ENCODE measurements around the gene RSAD1.

The RSAD1 gene

DNA sequence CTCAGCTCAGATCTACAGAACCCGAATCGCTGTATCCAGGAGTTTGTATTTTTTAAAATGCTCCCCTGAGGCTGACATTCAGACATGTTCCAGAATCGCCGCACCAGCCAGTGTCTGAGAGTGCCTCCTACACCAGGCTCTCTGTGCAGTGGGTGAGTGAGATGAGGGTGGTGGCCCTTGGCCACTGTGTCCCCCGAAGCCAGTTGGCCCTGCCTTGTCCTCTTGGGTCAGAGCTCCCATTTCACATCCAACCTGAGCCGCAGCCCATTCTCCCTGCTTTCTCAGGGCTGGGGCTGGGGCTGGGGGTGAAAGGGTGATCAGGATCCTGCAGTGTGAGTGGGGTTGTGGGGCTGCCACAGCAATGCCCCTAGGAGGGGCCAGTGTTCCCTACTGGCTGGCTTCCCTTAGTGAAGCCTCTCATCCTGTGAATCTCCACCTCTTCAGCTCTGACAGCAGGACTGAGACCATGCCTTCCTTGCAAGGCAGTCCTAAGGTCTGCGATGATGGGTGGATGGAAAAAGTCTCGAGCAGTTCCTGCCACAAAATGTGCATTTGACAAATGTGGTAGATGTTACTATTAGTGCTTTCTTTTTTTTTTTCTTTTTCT, 16.7 kb downstream of the RSAD1 start:
- DNase-seq (ENCODE audit: low read depth): no peak

DNA sequence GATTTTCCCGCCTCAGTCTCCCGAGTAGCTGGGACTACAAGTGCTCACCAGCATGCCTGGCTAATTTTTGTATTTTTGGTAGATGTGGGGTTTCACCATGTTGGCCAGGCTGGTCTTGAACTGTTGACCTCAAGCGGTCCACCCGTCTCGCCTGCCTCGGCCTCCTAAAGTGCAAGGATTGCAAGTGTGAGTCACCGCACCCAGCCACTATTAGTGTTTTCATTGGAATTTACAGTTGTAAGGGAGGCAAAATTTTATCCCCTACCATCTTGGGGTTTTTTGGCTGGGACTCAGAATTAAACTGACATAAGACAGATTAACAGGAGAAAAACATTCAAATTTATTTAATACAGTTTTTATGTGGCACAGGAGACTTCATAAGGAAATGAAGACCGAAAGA, 17.3 kb downstream of the RSAD1 start:
- DNase-seq (ENCODE audit: low read depth): no peak

DNA sequence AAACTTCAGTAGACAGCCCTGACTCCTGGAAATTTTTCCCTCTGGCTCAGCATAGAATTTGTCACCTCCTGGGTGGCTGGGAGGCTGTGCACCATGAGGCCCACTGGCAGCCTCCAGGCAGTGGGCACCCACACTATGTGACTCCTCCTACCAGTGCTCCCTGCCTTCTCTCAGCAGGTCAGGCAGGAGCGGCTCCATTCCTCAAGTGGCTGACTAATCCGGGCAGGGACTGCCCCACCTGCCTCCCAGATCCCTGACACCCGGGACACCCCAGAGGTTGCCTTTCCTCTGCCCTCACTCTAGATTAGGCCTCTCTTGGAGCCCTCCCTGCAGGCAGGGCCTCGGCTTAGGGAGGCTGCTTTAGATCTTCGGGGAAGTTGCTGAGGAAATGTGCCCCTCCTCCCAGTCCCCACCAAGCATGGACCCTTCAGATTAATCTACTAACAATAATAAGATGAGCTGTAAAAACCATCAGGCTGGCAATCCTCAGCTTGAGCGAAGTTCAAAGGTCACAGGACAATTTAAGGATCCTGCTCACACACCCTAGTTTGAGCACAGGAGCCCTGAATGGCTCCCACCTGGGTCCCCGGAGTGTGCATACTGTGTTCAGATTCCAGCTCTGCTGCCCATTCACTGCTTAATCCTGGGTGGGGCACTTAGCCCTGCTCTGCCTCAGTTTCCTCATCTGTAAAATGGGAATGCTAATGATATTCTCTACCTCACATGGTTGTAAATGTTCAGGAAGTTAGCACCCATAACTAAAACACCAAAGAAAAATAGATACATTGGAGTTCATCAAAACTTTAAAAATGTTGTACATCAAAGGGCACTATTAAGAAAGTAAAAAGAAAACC, 19.6 kb downstream of the RSAD1 start:
- no peak for DNase-seq (ENCODE audit: low read depth)

DNA sequence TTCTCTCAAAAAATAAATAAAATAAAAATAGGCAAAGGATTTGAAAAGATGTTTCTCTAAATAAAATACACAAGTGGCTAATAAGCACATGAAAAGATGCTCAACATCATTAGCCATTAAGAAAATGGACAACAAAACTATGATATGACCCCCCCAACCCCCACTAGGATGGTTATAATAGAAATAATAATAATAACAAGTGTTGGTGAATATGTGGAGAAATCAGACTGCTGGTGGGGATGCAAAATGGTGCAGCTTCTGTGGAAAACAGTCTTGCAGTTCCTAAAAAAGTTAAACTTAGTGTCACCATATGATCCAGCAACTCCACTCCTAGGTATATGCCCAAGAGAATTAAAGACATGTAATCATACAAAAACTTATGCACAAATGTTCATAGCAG, 20.6 kb downstream of the RSAD1 start:
- no peak for DNase-seq (ENCODE audit: low read depth)

DNA sequence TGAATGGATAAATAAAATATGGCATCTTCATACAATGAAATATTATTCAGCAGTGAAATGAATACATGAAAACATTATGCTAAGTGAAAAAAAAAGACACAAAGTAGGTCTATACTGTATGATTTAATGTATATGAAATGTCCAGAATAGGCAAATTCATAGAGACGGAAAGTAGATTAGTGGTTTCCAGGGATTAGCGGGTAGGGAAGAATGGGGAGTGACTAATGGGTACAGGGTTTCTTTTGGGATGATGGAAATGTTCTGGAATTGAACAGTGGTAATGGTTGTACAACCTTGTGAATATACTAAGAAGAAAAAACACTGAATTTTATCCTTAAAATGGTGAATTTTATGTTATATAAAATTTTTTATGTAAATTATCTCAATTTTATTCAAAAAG, 21.1 kb downstream of the RSAD1 start:
- DNase-seq (ENCODE audit: low read depth): no peak

DNA sequence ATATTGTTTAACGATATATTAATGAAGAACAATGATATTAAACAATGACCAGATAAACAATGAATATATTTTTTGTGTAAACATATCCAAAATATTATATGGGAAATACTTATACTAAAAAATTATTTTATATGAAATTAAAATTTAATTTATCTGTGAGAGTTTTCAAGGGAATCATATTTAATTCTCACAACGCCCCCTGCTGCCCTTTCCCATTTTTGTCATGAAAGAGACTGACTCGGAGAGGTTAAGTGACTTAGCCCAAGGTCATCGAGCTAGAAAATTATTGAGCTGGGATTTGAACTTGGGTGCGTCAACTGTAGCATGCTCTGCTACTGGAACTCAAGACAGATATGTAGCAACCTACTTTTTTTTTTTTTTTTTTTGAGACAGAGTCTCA, 22.4 kb downstream of the RSAD1 start:
- DNase-seq (ENCODE audit: low read depth): no peak

DNA sequence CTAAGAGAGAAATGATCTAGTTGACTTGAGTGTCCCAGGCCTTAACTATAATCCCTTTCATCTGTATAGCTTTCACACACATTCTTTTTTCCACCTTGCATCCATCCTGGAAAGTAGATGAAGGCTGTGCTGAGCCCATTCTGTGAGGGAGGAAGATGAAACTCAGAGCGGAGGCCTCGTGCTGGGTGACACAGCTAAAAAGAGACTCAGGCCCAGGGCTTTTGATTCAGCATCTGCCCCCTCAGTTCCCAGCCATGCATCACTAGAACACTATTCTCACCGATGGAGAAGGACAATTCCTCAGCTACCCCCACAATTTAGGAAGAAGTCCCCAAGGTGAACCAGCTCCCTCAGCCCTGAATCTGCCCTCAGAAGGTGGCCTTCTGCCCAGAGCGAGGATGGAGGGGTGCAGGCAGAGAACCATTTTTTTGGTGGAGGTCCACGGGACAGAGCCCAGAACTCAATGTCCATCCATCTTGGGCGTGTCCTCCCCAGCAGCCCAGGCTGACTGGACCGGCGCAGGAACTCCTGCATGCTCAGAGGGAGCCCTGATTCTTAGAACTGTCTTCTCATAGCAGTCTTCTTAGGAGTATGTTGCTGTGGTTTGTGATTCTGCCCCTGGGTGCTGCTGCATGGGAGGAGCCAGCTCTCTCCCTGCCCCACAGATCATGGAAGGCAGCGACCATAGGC, 23.8 kb downstream of the RSAD1 start:
- DNase-seq (ENCODE audit: low read depth): no peak

DNA sequence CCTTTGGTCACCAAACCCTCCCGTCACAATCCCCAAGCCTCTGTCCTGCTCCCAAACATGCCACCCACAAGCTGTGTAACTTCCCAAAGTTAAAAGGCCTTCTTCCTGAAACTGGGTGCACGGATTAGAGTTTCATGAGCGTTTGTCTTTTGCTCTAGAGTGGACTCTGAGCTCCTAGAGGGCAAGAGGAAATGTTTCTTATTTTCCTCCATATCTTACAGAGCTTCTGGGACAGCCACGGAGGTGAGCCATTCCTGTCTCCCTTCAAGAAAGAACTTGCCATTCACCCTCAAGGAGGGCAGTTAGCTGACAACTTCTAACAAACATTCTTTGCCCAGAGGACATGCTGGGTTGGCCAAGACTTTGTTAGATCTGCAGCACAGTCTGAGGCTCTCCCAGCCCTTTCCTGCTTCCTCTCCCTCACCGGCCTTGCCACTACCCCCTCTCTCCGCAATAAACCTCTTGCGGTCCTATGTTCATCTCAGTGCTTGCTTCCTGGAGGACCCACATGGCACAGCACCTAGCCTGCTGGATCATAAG, 27.0 kb downstream of the RSAD1 start:
- no peak for DNase-seq (ENCODE audit: low read depth)

DNA sequence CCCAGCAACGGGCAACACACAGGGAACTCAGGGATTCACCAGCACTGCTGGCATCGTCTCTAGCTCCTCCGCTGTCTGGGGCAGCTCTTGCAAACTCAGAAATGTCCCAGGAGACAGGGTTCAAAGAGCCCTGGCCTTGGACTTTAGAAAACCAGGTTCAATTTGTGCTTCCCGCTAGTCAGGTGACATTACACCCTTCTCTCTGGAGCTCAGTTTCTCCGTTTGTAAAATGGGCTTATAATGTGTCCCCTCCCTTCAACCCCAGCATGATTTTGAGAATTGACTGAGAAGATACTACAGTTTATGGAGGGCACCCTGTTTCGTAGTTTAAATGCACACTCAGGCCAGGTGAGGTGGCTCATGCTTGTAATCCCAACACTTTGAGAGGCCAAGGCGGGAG, 27.6 kb downstream of the RSAD1 start:
- DNase-seq (ENCODE audit: low read depth): no peak

DNA sequence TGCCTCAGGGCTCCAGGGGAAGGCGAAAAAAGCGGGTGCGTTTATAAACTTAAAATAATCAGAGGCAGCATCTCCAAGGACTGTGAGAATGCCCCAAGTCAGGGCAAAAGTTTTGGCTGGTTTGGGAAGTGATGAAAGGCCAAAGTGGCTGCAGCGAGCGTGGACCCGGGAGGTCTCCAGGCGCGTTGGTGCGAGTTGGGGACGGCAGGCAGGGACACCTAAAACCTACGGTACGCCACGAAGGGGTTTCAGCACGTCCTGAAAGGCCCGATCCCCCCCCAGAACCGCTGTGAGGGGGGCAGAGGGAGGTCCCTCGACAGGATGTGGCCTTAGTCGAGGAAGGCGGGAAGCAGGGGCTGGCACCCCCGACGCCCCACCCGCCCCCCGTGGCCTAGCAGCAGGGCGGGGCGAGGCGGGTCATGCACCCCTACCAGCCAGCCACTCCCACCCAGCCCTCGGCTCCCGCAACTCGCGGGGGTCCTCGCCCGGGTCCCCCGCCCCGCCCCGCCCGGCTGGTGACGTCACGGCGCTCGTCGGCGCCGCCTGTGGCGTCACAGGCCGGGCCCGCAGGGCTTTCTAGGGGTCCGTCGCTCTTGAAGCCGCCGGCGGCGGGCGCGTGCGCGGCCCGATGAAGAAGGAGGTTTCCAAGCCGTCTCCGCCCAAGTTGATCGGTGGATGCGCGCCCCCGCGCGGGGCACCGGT, 29.4 kb downstream of the RSAD1 start, which contains the start of gene MYCBPAP:
TSS of gene MYCBPAP (plus strand) at position 569 of the 702 bp plus-strand sequence. CDS start 236 bp downstream, outside the sequence.
- no peak for DNase-seq (ENCODE audit: low read depth)

DNA sequence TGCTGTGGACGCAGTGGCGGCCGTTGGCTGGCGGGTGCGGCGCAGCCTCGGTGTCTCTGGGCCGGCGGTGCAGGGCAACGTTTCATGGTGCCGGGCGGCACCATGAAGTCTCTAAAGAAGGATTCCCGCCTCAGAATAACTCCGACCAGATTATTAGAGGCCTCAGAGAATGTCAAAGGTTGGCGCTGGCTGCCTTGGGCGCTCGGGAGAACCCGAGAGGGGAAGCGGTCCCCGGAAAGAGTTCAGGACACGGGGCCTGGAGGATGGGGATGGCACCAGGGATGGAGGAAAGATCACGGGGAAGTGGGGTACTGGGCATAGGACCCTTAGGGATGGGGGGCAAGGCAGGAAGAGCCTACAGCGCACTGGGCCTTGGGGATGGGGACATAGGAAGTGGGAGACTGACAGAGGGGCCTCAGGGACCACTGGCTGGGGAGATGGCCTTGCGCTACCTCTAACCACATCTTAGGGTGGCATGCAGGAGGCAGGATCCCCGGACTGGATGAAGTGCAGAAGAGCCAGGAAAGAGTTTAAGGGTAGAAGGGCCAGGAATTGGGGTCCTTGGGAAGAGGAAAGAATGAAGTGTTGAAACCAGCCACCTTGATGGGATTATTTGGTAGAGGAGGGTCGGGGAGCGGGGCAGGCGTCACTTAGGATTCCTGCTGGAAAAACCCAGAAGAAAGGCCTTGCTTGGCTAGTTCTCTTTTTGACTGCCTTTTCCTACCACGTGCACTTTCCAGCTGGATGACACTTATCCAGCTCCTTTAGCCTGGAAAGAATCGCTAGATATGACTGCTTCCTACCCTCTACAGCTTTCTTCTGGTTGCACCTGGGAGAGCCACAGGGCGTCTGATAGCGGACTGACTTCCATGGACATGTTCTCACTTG, 30.2 kb downstream of the RSAD1 start:
- DNase-seq (ENCODE audit: low read depth): no peak

DNA sequence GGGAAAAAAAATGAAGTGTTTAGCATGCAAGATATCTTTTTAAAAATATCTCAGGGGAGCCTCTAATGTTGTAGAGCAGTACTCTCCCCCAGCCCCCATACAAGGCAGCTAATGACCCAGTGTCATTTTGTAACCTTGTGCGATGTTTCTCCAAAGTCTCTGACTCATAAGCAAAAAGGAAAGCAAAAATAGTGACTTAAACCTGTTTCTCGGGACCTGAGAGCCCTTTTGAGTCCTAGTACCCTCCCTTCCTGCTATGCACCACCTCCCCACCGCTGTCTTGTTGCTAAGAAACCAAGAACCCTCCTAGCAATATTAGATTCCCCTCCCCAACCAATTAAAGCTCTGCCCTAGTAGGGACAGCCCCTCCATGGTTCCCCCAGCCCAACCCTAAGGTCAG, 32.4 kb downstream of the RSAD1 start:
- DNase-seq (ENCODE audit: low read depth): no peak

DNA sequence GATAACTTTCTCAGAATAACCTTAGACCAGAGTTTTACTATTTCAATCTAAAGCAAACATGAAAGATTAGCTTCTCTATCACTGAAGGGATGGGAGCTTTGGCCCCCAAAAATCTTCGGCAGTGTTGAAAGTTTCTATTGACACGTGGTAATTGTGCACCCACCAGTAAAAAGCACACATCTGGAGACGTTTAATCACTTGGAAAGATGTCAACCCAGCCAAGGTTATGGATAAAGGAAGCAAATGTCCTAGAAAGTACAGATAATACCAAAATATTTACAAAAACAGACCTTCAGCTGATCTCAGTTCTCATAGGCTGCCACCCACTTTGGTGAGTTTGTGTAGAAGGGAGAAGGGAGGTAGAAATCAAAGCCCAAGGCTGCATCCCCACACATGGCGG, 34.8 kb downstream of the RSAD1 start:
- no peak for DNase-seq (ENCODE audit: low read depth)

DNA sequence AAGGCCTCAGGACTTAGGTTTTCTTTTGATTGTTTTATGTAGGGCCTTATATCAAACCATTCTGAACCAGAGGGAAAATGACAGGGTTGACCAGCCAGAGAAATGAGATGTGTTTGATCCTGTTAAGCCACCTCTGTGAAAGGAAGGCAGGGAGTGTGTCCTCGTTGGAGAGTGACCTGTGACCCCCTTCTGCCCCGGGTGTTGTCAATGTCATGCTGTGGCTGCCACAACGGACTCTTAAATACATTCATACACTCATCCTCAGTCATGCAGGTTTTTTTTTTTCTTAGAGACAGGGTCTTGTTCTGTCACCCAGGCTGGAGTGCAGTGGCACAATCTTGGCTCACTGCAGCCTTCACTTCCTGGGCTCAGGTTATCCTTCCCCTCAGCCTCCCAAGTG, 35.7 kb downstream of the RSAD1 start:
- no peak for DNase-seq (ENCODE audit: low read depth)

DNA sequence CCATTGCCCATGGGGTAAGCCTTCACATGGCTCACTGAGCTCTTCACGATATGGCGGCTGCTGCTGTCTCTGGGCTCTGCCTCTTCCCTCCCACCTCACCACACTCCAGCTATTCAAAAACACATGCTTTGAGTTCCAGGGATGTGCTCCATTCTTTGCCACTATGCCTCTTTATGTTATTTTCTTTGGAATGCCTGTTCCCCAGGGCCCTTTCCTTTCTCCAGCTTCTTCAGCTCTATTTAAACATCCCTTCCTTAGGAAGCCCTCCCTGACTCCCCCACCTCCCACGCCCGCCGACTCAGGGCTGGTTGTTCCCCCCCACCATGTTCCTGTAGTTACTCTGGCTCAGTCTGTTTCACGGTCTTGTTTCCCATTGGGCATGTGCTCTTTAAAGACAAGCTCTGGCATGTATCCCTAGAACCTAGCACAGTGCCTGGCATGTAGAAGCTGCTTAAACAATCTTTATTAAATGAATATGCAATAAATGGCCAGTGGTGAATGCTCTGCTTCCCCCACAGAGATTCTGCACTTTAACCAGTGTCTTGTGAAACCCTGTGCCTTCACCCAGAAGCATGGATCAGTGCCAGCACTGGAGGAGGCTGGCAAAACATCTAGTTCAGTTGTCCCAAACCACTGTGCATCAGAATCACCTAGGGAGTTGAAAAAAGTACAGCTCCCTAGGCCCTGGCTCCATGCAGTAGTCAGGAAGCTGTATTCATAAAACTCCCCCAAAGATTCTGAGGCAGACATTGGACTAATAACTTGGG, 36.5 kb downstream of the RSAD1 start:
- no peak for DNase-seq (ENCODE audit: low read depth)

DNA sequence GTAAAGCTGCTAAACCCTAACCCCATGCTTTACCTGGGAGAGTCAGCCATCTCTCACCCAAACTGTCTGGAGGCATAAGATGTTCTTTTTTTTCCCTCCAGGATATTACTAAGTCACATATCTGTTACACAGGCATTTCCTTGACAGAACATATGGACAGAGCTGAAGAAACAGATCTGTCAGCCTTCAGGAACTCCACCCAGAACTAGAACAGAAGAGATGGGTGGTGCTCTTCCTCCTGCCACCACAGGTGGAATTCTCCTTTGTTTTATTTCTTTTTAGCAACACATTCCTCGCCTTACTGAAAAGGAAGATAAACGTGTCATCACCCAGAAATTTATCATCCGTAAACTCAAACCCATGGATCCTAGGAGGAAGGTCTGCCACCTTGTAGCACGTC, 38.4 kb downstream of the RSAD1 start:
- DNase-seq (ENCODE audit: low read depth): no peak

DNA sequence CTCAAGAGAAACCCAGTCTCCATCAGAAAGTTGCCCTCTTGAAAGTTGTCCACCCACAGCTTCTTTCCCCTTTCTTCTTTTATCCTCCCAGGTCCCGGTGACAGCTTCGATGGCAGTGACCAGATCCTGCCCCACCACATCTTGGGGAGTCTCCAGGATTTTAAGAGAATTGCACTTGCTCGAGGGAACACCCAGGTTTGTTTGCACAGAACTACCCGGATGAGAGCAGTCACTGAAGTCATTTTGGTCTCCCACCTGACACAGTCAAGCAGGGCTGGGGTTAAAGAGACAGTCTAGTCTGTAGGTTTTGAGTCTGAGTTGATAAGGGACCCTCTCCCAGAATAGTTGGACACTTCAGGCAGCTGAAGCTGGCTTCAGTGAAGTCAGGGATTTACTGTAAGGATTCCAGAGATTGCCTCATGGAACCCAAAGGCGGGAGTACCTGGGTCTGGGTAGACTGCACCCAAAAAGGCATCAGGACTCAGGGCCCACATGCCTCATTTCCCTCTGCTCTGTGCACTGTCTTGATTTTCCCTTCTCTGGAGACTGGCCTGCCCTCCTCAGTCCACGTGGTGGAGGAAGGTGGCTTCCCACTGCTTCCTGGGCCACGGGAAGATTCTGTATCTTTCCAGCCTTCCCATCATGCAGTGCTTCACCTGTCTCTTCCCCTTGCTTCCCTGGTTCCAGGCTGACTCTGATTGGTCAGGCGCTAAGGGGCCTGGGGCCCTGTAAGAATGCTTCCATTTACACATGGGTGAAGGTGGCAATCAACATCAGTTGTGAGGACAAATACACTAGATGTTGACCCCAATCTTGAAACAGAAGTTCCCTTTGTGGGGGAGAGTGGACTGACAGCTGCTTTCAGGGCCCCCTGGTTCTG, 39.1 kb downstream of the RSAD1 start:
- DNase-seq (ENCODE audit: low read depth): no peak

DNA sequence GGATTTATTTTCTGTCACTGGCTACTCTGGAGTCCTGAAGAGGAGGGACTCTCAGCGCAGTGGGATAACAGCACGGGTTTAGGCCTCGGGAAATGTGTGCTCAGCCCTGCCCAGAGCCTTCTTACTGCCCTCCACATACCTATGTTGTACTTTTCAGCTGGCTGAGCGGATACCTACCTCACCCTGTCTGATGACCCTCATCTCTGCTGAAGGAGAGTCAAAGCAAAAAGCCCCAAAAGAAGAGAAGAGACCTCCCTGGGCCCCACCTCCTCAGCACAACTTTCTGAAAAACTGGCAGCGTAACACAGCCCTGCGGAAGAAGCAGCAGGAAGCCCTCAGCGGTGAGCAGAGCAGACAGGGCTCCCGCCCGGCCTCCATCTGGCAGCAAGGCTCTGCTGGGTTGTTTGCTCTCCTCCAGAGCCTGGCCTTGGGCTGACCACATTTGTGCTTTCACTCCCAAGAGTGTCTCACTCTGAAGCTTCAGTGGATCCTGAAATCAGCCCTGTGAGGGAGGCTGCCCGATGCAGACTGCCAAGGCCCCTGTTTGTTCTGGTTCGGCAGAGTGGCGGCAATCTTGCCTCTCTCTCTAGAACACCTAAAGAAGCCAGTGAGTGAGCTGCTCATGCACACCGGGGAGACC, 39.8 kb downstream of the RSAD1 start:
- no peak for DNase-seq (ENCODE audit: low read depth)

Data from non-pigmented ciliary epithelial cell (primary cell).